Activated gamma-delta T cell treated with anti-CD3 and anti-CD28 coated beads, Interleukin-2, amount 50 U/mL, for 16 hours (primary cell): ENCODE data around the gene AP3D1.
"Not testable (repeated sequence)": the region's sequence is repeated elsewhere in the genome, so short reads cannot be mapped to it uniquely, and the experiment has no call there.

Experiments used
- DNase-seq: peaks from one replicate; pipeline ENCODE4 v3.0.0-alpha.2; 2020; ENCODE audit warnings: low read depth

Gene AP3D1

DNA sequence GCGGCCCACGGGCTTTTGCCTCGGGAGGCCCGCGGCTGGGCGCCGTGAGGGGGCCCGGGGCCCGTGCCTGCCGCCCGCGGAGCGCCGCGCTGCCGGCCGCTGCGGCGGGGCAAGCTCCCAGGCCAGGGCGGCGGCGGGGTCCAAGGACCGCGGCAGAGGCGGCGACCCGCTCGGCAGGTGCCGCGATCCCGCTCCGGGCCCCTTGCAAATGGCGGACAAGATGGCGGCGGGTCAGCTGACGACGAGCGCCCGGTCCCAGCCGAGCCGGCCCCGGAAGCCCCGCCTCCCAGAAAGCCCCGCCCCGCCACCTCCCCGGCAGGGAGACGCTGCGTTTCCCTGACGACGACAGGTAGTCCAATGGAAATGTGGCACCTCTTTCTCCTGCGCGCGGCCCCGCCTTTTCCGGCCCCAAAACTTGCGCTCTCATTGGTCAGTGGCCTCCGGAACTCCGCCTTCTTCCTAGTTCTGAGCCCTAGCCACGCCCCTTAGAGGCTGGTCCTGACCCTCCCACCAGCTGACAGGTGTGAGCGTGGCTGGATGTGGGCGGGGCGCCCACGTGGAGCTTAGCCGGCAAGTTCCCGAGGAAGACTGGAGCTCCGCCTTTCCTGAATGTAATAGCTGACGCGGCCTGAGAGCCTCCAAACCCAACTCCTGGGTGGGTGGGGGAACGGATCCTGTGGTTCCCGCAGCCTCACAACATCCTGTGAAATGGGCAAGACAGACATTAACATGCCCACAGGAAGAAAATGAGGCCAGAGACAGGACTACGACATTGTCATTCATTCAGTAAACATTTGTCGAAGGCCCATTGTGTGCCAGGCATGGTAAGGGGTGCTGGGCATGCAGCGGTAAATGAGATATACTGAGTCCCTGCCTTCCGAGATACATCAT, at the start of gene AP3D1:
Gene AP3D1, minus strand, starts transcription at position 228 of the 891 bp plus-strand sequence. CDS start 232 bp downstream, outside the sequence.
- peak; percentile 100 for DNase-seq

- not testable (repeated sequence) for DNase-seq
These were observed 49.4 kb upstream of the AP3D1 start for GRCh38 chr19:2200624-2201294.

DNA sequence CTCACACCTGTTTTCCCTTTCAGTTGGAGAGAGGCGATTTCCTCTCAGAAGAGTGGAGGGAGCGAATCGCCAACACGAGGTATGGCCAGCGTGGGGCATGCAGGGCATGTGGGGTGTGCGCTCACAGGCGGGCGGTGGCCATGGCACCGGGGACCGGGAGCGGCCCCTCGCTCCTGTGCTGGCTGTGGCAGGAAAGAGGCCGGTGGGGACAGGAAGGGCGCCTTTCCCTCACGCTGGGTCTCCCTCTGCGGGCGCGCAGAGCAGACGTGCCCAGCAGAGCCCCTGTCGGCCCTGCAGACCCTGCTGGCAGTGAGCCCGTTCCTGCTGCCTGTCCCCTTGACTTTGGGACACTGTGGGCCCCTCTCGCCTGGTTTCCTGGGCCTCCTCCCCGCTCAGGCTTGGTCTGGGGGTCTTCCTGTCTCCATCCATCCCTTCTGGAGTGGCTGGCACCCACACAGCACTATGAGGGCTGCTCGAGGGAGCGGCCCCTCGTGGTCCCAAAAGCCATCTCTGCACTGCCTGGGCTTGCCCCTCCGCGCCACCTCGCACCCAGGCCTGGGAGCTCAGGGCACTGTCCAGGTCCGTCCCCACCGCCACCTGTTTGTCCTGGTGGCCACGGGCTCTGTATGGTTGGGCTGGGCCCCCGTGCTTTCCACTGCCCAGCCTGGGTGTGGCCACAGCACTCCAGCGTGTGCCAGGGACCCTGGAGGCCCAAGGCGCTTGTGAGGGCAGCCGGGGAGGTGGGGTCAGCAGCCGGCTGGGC, 48.7 kb upstream of the AP3D1 start:
- DNase-seq = no peak

GRCh38 chr19:2199215-2199614, 47.8 kb upstream of the AP3D1 start:
- no peak for DNase-seq

GRCh38 chr19:2198317-2198716, 47.0 kb upstream of the AP3D1 start:
- no peak for DNase-seq

DNA sequence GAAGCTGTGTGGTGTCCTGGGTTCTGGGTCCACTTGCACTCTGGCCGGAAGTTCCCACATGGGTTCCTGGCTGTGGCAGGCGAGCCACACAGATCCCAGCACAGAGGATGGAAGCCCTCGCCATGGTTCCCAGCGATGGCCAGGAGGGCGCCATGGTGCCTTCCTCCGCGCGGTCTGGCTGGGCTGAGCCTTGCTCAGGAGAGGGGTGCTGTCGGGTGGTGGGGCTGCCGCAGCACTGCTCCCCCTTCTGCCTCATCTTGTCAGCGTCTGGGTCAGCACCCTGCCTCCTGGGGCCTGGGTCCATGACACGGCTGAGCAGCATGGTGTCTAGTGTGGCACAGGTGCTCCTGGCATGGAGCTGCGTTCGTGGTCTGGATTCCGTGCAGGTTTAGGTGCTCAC, 45.9 kb upstream of the AP3D1 start:
- no peak for DNase-seq

GRCh38 chr19:2195914-2196313, 44.5 kb upstream of the AP3D1 start:
- DNase-seq = no peak

DNA sequence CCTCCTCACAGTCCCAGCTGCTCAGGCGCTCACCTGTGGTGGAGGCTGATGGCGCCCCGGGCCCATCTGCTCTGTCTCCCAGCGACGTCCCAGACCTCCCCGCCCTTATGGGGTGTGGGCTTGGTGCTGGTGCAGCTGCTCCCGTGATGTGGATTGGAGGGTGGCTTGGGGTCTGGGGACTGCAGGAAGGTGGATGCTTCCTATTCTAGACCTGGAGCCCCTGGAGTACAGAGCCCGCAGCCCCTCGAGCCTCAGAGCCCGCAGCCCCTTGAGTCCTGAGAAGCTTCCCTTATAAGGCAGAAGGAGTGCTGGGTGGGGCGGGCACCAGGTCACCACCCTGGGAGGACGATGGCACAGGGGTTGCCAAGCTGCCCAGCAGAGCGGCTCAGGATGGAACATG, 44.0 kb upstream of the AP3D1 start:
- DNase-seq = no peak

DNA sequence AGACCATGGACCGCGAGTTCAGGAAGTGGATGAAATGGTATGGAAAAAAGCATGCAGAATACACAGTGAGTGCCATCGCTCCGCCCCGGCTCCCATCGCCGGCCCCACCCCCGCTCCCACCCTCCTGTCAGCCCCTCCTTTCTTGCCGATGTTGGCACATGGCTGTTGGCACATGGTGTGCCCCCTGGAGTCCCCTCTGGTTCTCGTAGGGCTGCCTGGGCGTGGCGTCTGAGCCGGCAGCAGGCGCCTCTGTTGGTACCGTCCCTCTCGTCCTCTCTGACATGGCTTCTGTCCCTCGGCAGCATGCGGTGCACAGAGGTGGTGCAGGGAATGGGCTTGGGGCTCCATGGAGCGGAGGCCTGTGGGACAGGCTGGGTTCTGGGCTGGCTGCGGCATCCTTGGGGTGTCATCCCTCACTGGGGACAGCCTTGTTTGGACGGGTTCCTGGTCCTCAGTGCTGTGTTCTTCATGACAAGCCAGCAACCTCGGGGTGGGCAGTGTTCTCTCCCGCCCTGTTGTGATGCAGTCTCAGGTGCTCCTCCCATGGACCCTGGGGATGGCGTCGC, 43.2 kb upstream of the AP3D1 start:
- no peak for DNase-seq

DNA sequence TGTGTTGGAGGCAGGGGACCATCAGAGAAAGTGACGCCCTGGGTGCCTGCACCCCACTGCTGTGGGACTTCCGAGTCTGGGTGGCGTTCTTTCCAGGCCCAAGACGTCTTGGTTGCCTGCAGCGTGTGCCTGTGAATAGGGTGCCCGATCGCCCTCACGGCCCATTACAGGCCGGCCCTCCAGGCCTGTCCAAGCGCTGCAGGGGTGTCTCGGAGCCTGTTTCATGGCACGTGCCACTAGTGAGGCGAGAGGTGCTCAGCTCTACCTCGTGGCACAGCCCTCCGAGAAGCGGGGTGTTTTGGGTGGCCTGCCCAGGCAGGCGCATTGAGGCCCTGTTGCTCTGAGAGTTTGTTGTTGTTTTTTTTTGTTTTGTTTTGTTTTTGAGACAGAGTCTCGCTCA, 42.4 kb upstream of the AP3D1 start:
- DNase-seq = no peak

GRCh38 chr19:2192862-2193261, 41.5 kb upstream of the AP3D1 start:
- DNase-seq = no peak

DNA sequence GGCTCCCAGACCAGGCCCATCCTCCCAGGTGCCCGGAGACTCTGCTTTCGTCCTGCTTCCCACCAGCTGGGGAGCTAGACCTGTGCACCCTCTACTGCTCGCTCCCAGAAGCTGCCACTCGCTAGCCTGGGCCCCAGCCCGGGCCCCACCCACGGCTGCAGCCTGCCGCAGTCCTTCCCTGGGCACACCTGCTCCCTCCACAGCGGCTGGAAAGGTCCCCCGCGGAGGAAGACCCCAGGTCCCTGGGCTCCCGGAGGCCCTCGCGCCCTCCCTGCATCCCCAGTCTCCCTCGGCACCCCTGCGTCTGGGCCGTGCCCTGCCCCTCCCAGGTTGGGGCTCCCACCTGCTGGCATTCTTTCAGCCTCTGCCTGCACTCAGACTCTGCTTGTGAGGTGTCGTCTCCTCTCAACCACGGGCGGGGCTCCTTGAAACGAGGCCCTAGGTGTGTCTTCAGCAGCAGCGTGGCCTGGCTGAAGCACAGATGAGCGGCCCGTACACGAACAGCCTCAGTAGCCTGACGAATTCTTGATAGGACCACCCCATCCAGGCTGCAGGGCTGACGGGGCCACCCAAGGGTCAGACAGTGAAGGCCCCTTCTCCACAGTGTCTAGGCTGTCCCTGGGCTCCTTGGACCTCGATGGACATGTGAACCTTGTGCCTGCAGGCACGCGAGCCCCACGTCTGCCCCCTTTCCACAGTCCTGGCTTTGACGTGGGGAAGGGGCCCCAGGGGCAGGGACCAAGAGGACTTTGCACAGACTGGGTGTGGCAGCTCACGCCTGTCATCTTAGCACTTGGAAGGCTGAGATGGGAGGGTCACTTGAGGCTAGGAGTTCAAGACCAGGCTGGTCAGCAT, 40.3 kb upstream of the AP3D1 start:
- DNase-seq = no peak

DNA sequence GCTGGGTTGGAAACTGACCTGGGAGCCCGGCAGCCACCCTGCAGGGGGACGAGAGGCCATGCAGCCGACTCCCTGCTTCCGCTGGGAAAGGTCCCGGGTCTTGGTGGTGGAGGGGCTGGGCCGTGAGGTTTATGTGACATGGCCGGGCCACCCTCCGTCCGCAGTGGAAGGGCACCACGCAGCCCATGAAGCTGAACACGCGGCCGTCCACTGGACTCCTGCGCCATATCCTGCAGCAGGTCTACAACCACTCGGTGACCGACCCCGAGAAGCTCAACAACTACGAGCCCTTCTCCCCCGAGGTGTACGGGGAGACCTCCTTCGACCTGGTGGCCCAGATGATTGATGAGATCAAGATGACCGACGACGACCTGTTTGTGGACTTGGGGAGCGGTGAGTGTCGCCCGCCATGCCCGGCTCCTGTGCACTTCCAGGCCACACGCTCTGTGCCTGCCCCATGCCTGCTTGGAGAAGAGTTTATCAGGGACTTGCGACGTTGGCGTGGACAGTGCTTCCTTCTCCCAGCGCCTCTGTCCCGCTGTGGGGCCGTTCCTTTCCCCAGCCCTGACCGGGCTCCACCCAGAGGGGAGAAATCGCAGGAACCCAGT, 39.6 kb upstream of the AP3D1 start:
- DNase-seq = no peak

DNA sequence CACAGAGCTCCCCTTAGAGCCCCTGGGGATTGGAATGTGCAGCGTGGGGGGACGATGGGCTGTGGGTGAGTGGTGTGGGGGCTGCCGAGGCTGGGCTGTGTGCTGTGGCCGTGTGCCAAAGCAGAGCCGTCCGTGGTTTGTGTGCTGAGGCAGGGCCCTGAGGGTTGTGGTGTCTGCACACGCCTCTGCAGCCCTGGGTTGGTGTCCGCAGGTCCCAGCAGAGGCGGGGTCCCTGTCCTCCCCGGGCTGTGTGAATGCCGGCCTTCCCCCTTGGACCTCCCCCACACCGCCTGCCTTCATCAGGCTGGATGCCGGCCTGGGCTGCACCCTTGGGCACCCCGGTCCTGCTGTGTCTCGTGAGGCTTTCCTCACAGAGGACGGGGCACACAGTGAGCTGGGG, 38.5 kb upstream of the AP3D1 start:
- DNase-seq = no peak

- no peak for DNase-seq
These were observed 37.5 kb upstream of the AP3D1 start for GRCh38 chr19:2188708-2189385.

GRCh38 chr19:2187159-2187558, 35.8 kb upstream of the AP3D1 start:
- no peak for DNase-seq

- no peak for DNase-seq
These were observed 34.9 kb upstream of the AP3D1 start for GRCh38 chr19:2186071-2186846.

DNA sequence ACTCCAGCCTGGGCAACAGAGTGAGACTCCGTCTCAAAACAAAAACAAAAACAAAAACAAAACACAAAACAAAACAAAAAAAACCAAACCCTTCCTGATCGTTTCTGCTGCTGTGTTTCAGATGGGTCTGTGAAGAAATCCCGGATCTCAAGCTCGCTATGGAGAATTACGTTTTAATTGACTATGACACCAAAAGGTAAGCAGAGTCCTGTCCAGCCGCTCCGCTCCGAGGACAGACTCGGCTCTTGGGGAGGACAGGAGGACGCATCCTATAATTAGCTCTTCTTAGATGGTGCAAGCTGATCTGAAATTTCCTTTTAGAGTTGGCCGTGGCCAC, 34.3 kb upstream of the AP3D1 start:
- DNase-seq = no peak

GRCh38 chr19:2184422-2184975, 33.1 kb upstream of the AP3D1 start:
- DNase-seq = no peak
